IMR-90 (cell line): ENCODE results near the gene CASQ1. TPM values are rescaled to one million over a fixed set of nuclear protein-coding genes. Genes with fewer than 3 reads are reported as not detected.

Experiments used
- ATAC-seq: fragments of 200-7000 bp; cut with Tn5 transposase; 2 replicates; pipeline ENCODE4 v1.9.1; 2020; ENCODE audit warnings: low read depth, mild to moderate bottlenecking, moderate library complexity
- BruUV-seq: library from RNA; stranded (reverse); fragments of 400-500 nt; replicated peaks from 2 replicates; lab custom pipeline; 2021; lab: Mats Ljungman, UMichigan
- CTCF ChIA-PET: fragments of 300-600 bp; formaldehyde crosslinking; extraction: SDS; loops from one replicate; lab custom pipeline; 2021; ENCODE audit warnings: antibody characterized with exemption; lab: Yijun Ruan, JAX
- POLR2A ChIA-PET: fragments of 300-600 bp; sonication (Branson Sonifier 250); formaldehyde crosslinking; loops from one replicate; lab custom pipeline; 2022; ENCODE audit warnings: antibody characterized with exemption; ENCODE audit not compliant: unreplicated experiment; lab: Charles Lee
- DNase-seq: peaks from one replicate; pipeline ENCODE4 v3.0.0; 2013
- H2AFZ ChIP-seq: replicated peaks from 2 replicates; pipeline ENCODE3; 2013; ENCODE audit warnings: low read length, mild to moderate bottlenecking; ENCODE audit not compliant: poor library complexity
- H2AK5ac ChIP-seq: 2 replicates; pipeline ENCODE4 v1.6.1; 2013; ENCODE audit warnings: low read depth, low read length, inconsistent platforms
- H2AK9ac ChIP-seq: replicated peaks from 2 replicates; pipeline ENCODE3; 2013; ENCODE audit warnings: mild to moderate bottlenecking, low read depth, low read length, moderate library complexity; ENCODE audit not compliant: poor library complexity
- H2BK120ac ChIP-seq: 2 replicates; pipeline ENCODE4 v1.6.1; 2013; ENCODE audit warnings: low read depth, low read length, inconsistent platforms
- H2BK15ac ChIP-seq: 3 replicates; pipeline ENCODE4 v1.6.1; 2013; ENCODE audit warnings: low read depth, low read length, inconsistent platforms
- H2BK20ac ChIP-seq: 2 replicates; pipeline ENCODE4 v1.6.1; 2013; ENCODE audit warnings: low read depth, mild to moderate bottlenecking, inconsistent platforms, low read length, moderate library complexity
- H2BK5ac ChIP-seq: 2 replicates; pipeline ENCODE4 v1.6.1; 2013; ENCODE audit warnings: mild to moderate bottlenecking, low read depth, low read length, inconsistent platforms; ENCODE audit not compliant: poor library complexity, severe bottlenecking
- H3K14ac ChIP-seq: replicated peaks from 2 replicates; pipeline ENCODE4 v1.6.1; 2013; ENCODE audit warnings: low read depth, low read length, inconsistent platforms
- H3K18ac ChIP-seq: 2 replicates; pipeline ENCODE4 v1.6.1; 2013; ENCODE audit warnings: low read depth, low read length, control low read depth
- H3K23ac ChIP-seq: 2 replicates; pipeline ENCODE4 v1.6.1; 2013; ENCODE audit warnings: low read depth, low read length, inconsistent platforms
- H3K27ac ChIP-seq: 2 replicates; pipeline ENCODE4 v1.5.1; 2013; ENCODE audit warnings: mild to moderate bottlenecking, control low read depth, low read length; ENCODE audit not compliant: insufficient read depth
- H3K27me3 ChIP-seq: 2 replicates; pipeline ENCODE4 v1.6.1; 2013; ENCODE audit warnings: low read length; ENCODE audit not compliant: control insufficient read depth, insufficient read depth
- H3K36me3 ChIP-seq: 2 replicates; pipeline ENCODE4 v1.6.1; 2013; ENCODE audit warnings: low read length, mixed read lengths; ENCODE audit not compliant: control insufficient read depth, insufficient read depth
- H3K4ac ChIP-seq: 2 replicates; pipeline ENCODE4 v1.6.1; 2013; ENCODE audit warnings: low read depth, low read length, inconsistent platforms
- H3K4me1 ChIP-seq: 2 replicates; pipeline ENCODE4 v1.6.1; 2013; ENCODE audit warnings: low read length, mixed read lengths; ENCODE audit not compliant: control insufficient read depth, insufficient read depth
- H3K4me2 ChIP-seq: 2 replicates; pipeline ENCODE4 v1.6.1; 2013; ENCODE audit warnings: low read depth, mild to moderate bottlenecking, control low read depth, low read length, moderate library complexity
- H3K4me3 ChIP-seq: 2 replicates; pipeline ENCODE4 v1.5.1; 2013; ENCODE audit warnings: low read depth, mild to moderate bottlenecking, control low read depth, low read length, moderate library complexity; ENCODE audit not compliant: insufficient read depth
- H3K56ac ChIP-seq: 2 replicates; pipeline ENCODE4 v1.6.1; 2013; ENCODE audit warnings: low read length, inconsistent platforms; ENCODE audit not compliant: insufficient read depth; ENCODE audit errors: extremely low read depth
- H3K79me1 ChIP-seq, 2 experiments: 2 replicates each; pipeline ENCODE4 v1.6.1; 2013; ENCODE audit warnings: low read length in 2 of 2, inconsistent platforms in 1 of 2, low read depth in 1 of 2
- H3K9ac ChIP-seq: 2 replicates; pipeline ENCODE4 v1.6.1; 2013; ENCODE audit warnings: low read depth, low read length, control low read depth
- H3K9me1 ChIP-seq: 2 replicates; pipeline ENCODE4 v1.6.1; 2013; ENCODE audit warnings: low read length, inconsistent platforms; ENCODE audit not compliant: insufficient read depth
- H3K9me3 ChIP-seq: 2 replicates; pipeline ENCODE4 v1.6.1; 2013; ENCODE audit warnings: low read length; ENCODE audit not compliant: control insufficient read depth, insufficient read depth
- H4K20me1 ChIP-seq: 2 replicates; pipeline ENCODE4 v1.6.1; 2013; ENCODE audit warnings: low read length, inconsistent platforms; ENCODE audit not compliant: insufficient read depth
- H4K5ac ChIP-seq: 2 replicates; pipeline ENCODE4 v1.6.1; 2013; ENCODE audit warnings: mild to moderate bottlenecking, low read depth, low read length, control low read depth
- H4K8ac ChIP-seq, 2 experiments: 2 replicates each; pipeline ENCODE4 v1.6.1; 2013; ENCODE audit warnings: low read depth in 2 of 2, low read length in 2 of 2, control low read depth in 1 of 2, inconsistent platforms in 1 of 2
- H4K91ac ChIP-seq: 2 replicates; pipeline ENCODE4 v1.6.1; 2013; ENCODE audit warnings: low read depth, low read length, inconsistent platforms; ENCODE audit not compliant: insufficient read depth
- CHD1 ChIP-seq: IDR thresholded peaks from 2 replicates; pipeline ENCODE4 v1.6.1; 2012; ENCODE audit warnings: low read depth, low read length, improper control_type of control experiment
- FOS ChIP-seq: fragments of 150-350 bp; IDR thresholded peaks from 2 replicates; pipeline ENCODE4 v1.6.1; 2016; ENCODE audit warnings: low read depth, low read length
- MXI1 ChIP-seq: IDR thresholded peaks from 2 replicates; pipeline ENCODE4 v1.6.1; 2012; ENCODE audit warnings: low read depth, mild to moderate bottlenecking, low read length, moderate library complexity, borderline replicate concordance
- NFE2L2 ChIP-seq: fragments of 150-350 bp; IDR thresholded peaks from 2 replicates; pipeline ENCODE4 v1.6.1; 2016; ENCODE audit warnings: low read depth, mild to moderate bottlenecking, low read length
- POLR2A ChIP-seq: IDR thresholded peaks from 2 replicates; pipeline ENCODE4 v1.6.1; 2012; ENCODE audit warnings: mild to moderate bottlenecking, low read depth, low read length
- RCOR1 ChIP-seq: IDR thresholded peaks from 2 replicates; pipeline ENCODE4 v1.6.1; 2012; ENCODE audit warnings: mild to moderate bottlenecking, low read length, improper control_type of control experiment; ENCODE audit not compliant: insufficient replicate concordance
- WGBS, 2 experiments: methylation state at CpG; one replicate each; pipeline versions ENCODE4 v1.1.5 to v1.1.7; 2013; ENCODE audit warnings: missing lambda C conversion rate in 2 of 2; ENCODE audit not compliant: insufficient read length in 1 of 2; ENCODE audit errors: extremely low coverage in 2 of 2; 5-methylcytosine and 5-hydroxymethylcytosine counted together
- dilution Hi-C: fragments of 300-500 bp; cut with HindIII; formaldehyde crosslinking; loops from one replicate; pipeline ENCODE4 v1.14.3; 2018; ENCODE audit warnings: low sequenced_read_pairs; ENCODE audit not compliant: unreplicated experiment
- in situ Hi-C: fragments of 300-500 bp; cut with MboI; formaldehyde crosslinking; loops from 3 replicates; pipeline ENCODE4 v1.14.3; 2019; ENCODE audit warnings: low sequenced_read_pairs, inconsistent platforms, mixed read lengths
- intact Hi-C: fragments of 100-400 bp; cut with micrococcal nuclease; formaldehyde crosslinking; loops from 2 replicates; pipeline ENCODE4 v1.10.0; 2022
- polyA plus RNA-seq, 3 experiments: library from polyadenylated mRNA; depleted of rRNA; stranded (reverse); fragments of >200 nt; gene quantifications; 2 replicates each; pipeline ENCODE4 v1.2.3, GENCODE V29; 2012; ENCODE audit warnings: low replicate concordance in 1 of 3
- total RNA-seq: library from RNA; depleted of rRNA; stranded (reverse); fragments of >200 nt; gene quantifications from 2 replicates; pipeline ENCODE4 v1.2.3, GENCODE V29; 2012
- TF ChIP-seq, protein P1 (sequence below): fragments of 150-350 bp; IDR thresholded peaks from 2 replicates; pipeline ENCODE4 v1.6.1; 2017; ENCODE audit warnings: mild to moderate bottlenecking, antibody characterized with exemption, low read length, low read depth

Gene CASQ1
- total and polyA plus RNA-seq, 2 of the 4 experiments (the other 2 are of a cell fraction) = 0.18 to 0.21 TPM

- Histone ChIP-seq H3K56ac (no peak overlapping the region), H4K8ac (no peak overlapping the region), H3K79me1 (peaks cover 23 to 47% of the 10 kb centered on the region in 2 experiments), H3K9ac (no peak overlapping the region), H4K5ac (no peak overlapping the region), H3K27me3 (no peaks in the 10 kb centered on the region), H3K4me3 (no peak overlapping the region), H3K27ac (no peak overlapping the region), H3K14ac (no peak overlapping the region), H3K23ac (no peak overlapping the region), H2BK120ac (no peak overlapping the region), H3K4me1 (peaks cover 2% of the 10 kb centered on the region; the same call in 1 of the 2 replicates), H2AK9ac (no peak overlapping the region), H3K9me1 (no peaks in the 10 kb centered on the region), H3K18ac (no peak overlapping the region), H2BK15ac (no peak overlapping the region), H4K91ac (no peak overlapping the region), H2AFZ (no peak overlapping the region), H2AK5ac (no peak overlapping the region), H2BK5ac (no peak overlapping the region), H2BK20ac (no peak overlapping the region), H3K4ac (no peak overlapping the region), H3K9me3 (no peaks in the 10 kb centered on the region), H4K20me1 (peaks cover 23% of the 10 kb centered on the region), H3K4me2 (no peak overlapping the region), H3K36me3 (peaks cover 9% of the 10 kb centered on the region)
- no TSS peak for BruUV-seq
- WGBS, 2 experiments = no CpG with 5 or more reads among the region's 1 CpG
- TF ChIP-seq NFE2L2 = no peak
- TF ChIP-seq, protein P1, sequence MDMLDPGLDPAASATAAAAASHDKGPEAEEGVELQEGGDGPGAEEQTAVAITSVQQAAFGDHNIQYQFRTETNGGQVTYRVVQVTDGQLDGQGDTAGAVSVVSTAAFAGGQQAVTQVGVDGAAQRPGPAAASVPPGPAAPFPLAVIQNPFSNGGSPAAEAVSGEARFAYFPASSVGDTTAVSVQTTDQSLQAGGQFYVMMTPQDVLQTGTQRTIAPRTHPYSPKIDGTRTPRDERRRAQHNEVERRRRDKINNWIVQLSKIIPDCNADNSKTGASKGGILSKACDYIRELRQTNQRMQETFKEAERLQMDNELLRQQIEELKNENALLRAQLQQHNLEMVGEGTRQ = no peak
- no peak for TF ChIP-seq FOS
- TF ChIP-seq POLR2A = no peak
- TF ChIP-seq RCOR1 = no peak
- TF ChIP-seq CHD1 = no peak
- no peak for TF ChIP-seq MXI1
- in situ Hi-C loops (no loop called here), dilution Hi-C loops (no loop called here), intact Hi-C loops (loop anchor here (5.0 kb wide), 1 partner anchor 53 kb away; the partner anchor contains the start of gene CASQ1)
- ATAC-seq = no peak
- CTCF ChIA-PET = no interaction called here
- no peak for DNase-seq
- POLR2A ChIA-PET = no interaction called here
Measured at GRCh38 chr1:160245434-160245833, 55.1 kb downstream of the CASQ1 start.
